Naive thymus-derived CD4-positive, alpha-beta T cell (primary cell): ENCODE measurements around the gene MRM3. TPM values are rescaled to one million over a fixed set of nuclear protein-coding genes. Genes with fewer than 3 reads are reported as not detected.
"Not testable (repeated sequence)": the region's sequence is repeated elsewhere in the genome, so short reads cannot be mapped to it uniquely, and the experiment has no call there.

ENCODE experiments used
- ATAC-seq: fragments of 150-1000 bp; cut with Tn5 transposase; 2 replicates; pipeline ENCODE4 v1.10.0; 2021; ENCODE audit warnings: mild to moderate bottlenecking, moderate library complexity
- CTCF ChIA-PET: fragments of 350-600 bp; sonication (Branson Sonifier 250); formaldehyde crosslinking; loops from one replicate; lab custom pipeline; 2021; ENCODE audit warnings: antibody characterized with exemption; lab: Charles Lee
- POLR2A ChIA-PET: fragments of 350-600 bp; sonication (Branson Sonifier 250); formaldehyde crosslinking; loops from one replicate; lab custom pipeline; 2021; ENCODE audit warnings: antibody characterized with exemption, inconsistent platforms; lab: Charles Lee
- DNase-seq, 9 donors: peaks; one replicate each; pipeline versions ENCODE4 v3.0.0 to v3.0.0-alpha.2; 2020 to 2022; ENCODE audit warnings: mixed read lengths in 1 of 9
- H3K27ac ChIP-seq: one replicate; pipeline ENCODE4 v1.7.0; 2013; ENCODE audit warnings: mild to moderate bottlenecking, low read depth, low read length, moderate library complexity
- H3K27me3 ChIP-seq, 2 donors: one replicate each; pipeline ENCODE4 v1.7.0; 2013; ENCODE audit warnings: low read length in 2 of 2, mild to moderate bottlenecking in 2 of 2, moderate library complexity in 2 of 2; ENCODE audit not compliant: control insufficient read depth in 2 of 2, insufficient read depth in 2 of 2
- H3K36me3 ChIP-seq, 3 experiments: 1 replicate in 2 of 3; 2 replicates in 1 of 3; pipeline ENCODE4 v1.7.0; 2013; ENCODE audit warnings: low read length in 3 of 3, mild to moderate bottlenecking in 3 of 3, moderate library complexity in 1 of 3; ENCODE audit not compliant: insufficient read depth in 3 of 3, control insufficient read depth in 2 of 3
- H3K4me1 ChIP-seq, 2 donors: one replicate each; pipeline ENCODE4 v1.7.0; 2013; ENCODE audit warnings: low read length in 2 of 2, mild to moderate bottlenecking in 2 of 2, moderate library complexity in 1 of 2; ENCODE audit not compliant: control insufficient read depth in 2 of 2, insufficient read depth in 2 of 2
- H3K4me3 ChIP-seq: 2 replicates; pipeline ENCODE4 v1.7.0; 2013; ENCODE audit warnings: mild to moderate bottlenecking, low read length
- H3K9me3 ChIP-seq, 3 experiments: 1 replicate in 2 of 3; 2 replicates in 1 of 3; pipeline ENCODE4 v1.7.0; 2013; ENCODE audit warnings: low read length in 3 of 3; ENCODE audit not compliant: control insufficient read depth in 2 of 3
- H3K27ac Mint-ChIP-seq, 9 donors: one replicate each; pipeline ENCODE4 v1.8.0; 2020 to 2022; ENCODE audit warnings: mixed read lengths in 9 of 9, mild to moderate bottlenecking in 8 of 9, moderate library complexity in 5 of 9, inconsistent platforms in 2 of 9
- H3K27me3 Mint-ChIP-seq, 5 donors: one replicate each; pipeline ENCODE4 v1.8.0; 2021 to 2022; ENCODE audit warnings: mixed read lengths in 5 of 5, mild to moderate bottlenecking in 1 of 5
- H3K36me3 Mint-ChIP-seq, 5 donors: one replicate each; pipeline ENCODE4 v1.8.0; 2020 to 2022; ENCODE audit warnings: mixed read lengths in 5 of 5, mild to moderate bottlenecking in 3 of 5, inconsistent platforms in 1 of 5
- H3K4me1 Mint-ChIP-seq, 7 donors: one replicate each; pipeline ENCODE4 v1.8.0; 2020 to 2022; ENCODE audit warnings: mixed read lengths in 7 of 7, mild to moderate bottlenecking in 3 of 7, inconsistent platforms in 1 of 7
- H3K4me3 Mint-ChIP-seq, 10 donors: one replicate each; pipeline ENCODE4 v1.8.0; 2020 to 2022; ENCODE audit warnings: mild to moderate bottlenecking in 10 of 10, mixed read lengths in 10 of 10, moderate library complexity in 6 of 10, inconsistent platforms in 2 of 10
- H3K9me3 Mint-ChIP-seq, 11 donors: one replicate each; pipeline ENCODE4 v1.8.0; 2020 to 2022; ENCODE audit warnings: mixed read lengths in 11 of 11, mild to moderate bottlenecking in 4 of 11, inconsistent platforms in 1 of 11, moderate library complexity in 1 of 11
- intact Hi-C, 2 donors: fragments of 100-400 bp; cut with micrococcal nuclease; formaldehyde crosslinking; loops; one replicate each; pipeline ENCODE4 v1.15.1; 2023
- polyA plus RNA-seq, 2 donors: library from polyadenylated mRNA; unstranded; fragments of 300-500 nt; fragmentation: Illumina TruSeq; gene quantifications; one replicate each; pipeline ENCODE4 v1.2.3, GENCODE V29; 2021
- total RNA-seq, 6 experiments: library from RNA in 5 of 6; stranded (reverse) in 5 of 6; gene quantifications; 1 replicate in 5 of 6; 2 replicates in 1 of 6; pipeline ENCODE4 v1.2.3 and lab custom pipeline; 2021 to 2026

The MRM3 gene
- total and polyA plus RNA-seq, 7 experiments from 2014 or later: 19.3 to 47.1 (median 25.9) TPM

- Mint-ChIP-seq H3K36me3 (no peaks in the 10 kb centered on the region), H3K27ac (no peak overlapping the region), H3K27me3 (peaks cover 0 to 7% (median 0%) of the 10 kb centered on the region in 5 donors), H3K9me3 (peaks cover 0 to 7% (median 0%) of the 10 kb centered on the region in 11 donors), H3K4me3 (no peak overlapping the region), H3K4me1 (no peaks in the 10 kb centered on the region)
- H3K27ac ChIP-seq: no peak overlapping the region
- POLR2A ChIA-PET: no interaction called here
- CTCF ChIA-PET: no interaction called here
- intact Hi-C loops: no loop called here
- no peaks in the 10 kb centered on the region for H3K27me3 ChIP-seq
- no peak for DNase-seq
- H3K4me3 ChIP-seq: no peak overlapping the region
- no peaks in the 10 kb centered on the region for H3K36me3 ChIP-seq
- no peaks in the 10 kb centered on the region for H3K4me1 ChIP-seq
- H3K9me3 ChIP-seq: no peaks in the 10 kb centered on the region
- ATAC-seq: no peak
Observed at GRCh38 chr17:834136-834535, 52.0 kb downstream of the MRM3 start.

- Mint-ChIP-seq H3K27me3 (peaks cover 0 to 4% (median 0%) of the 10 kb centered on the region in 5 donors), H3K4me1 (no peaks in the 10 kb centered on the region), H3K36me3 (no peaks in the 10 kb centered on the region), H3K9me3 (peaks cover 0 to 4% (median 0%) of the 10 kb centered on the region in 11 donors), H3K27ac (peak overlapping the region in 1 of 9 donors; percentile 25), H3K4me3 (no peak overlapping the region)
- H3K27me3 ChIP-seq: no peaks in the 10 kb centered on the region
- ATAC-seq (no peak), DNase-seq (no peak)
- H3K4me1 ChIP-seq: no peaks in the 10 kb centered on the region
- CTCF ChIA-PET: no interaction called here
- intact Hi-C loops: no loop called here
- H3K27ac ChIP-seq: no peak overlapping the region
- H3K4me3 ChIP-seq: no peak overlapping the region
- POLR2A ChIA-PET: no interaction called here
- no peaks in the 10 kb centered on the region for H3K9me3 ChIP-seq
- H3K36me3 ChIP-seq: no peaks in the 10 kb centered on the region
Observed at GRCh38 chr17:835263-835662, 53.1 kb downstream of the MRM3 start.

GRCh38 chr17:835721-836120, 53.6 kb downstream of the MRM3 start:
- H3K27ac Mint-ChIP-seq, CTCF ChIA-PET, ATAC-seq, intact Hi-C loops, H3K36me3 Mint-ChIP-seq, POLR2A ChIA-PET, H3K9me3 Mint-ChIP-seq, H3K4me1 ChIP-seq, H3K4me1 Mint-ChIP-seq, H3K27me3 ChIP-seq, H3K36me3 ChIP-seq, DNase-seq, H3K4me3 ChIP-seq, H3K9me3 ChIP-seq, H3K27ac ChIP-seq, H3K27me3 Mint-ChIP-seq, H3K4me3 Mint-ChIP-seq: not testable (repeated sequence)

- H3K4me1 ChIP-seq: no peaks in the 10 kb centered on the region
- intact Hi-C loops: no loop called here
- H3K36me3 ChIP-seq: no peaks in the 10 kb centered on the region
- Mint-ChIP-seq H3K9me3 (peaks cover 0 to 3% (median 0%) of the 10 kb centered on the region in 11 donors), H3K36me3 (no peaks in the 10 kb centered on the region), H3K4me1 (no peaks in the 10 kb centered on the region), H3K27me3 (peaks cover 0 to 3% (median 0%) of the 10 kb centered on the region in 5 donors), H3K27ac (no peak overlapping the region), H3K4me3 (no peak overlapping the region)
- no peak for ATAC-seq
- POLR2A ChIA-PET: no interaction called here
- DNase-seq: no peak
- CTCF ChIA-PET: no interaction called here
- no peak overlapping the region for H3K27ac ChIP-seq
- no peaks in the 10 kb centered on the region for H3K27me3 ChIP-seq
- H3K4me3 ChIP-seq: no peak overlapping the region
- H3K9me3 ChIP-seq: no peaks in the 10 kb centered on the region
Observed at GRCh38 chr17:836151-836550, 54.0 kb downstream of the MRM3 start.

GRCh38 chr17:838486-838885, 56.3 kb downstream of the MRM3 start:
- ATAC-seq (no peak), DNase-seq (no peak)
- ChIA-PET CTCF (no interaction called here), POLR2A (no interaction called here)
- H3K36me3 Mint-ChIP-seq: no peaks in the 10 kb centered on the region
- H3K9me3 Mint-ChIP-seq: no peaks in the 10 kb centered on the region
- peaks cover 0 to 16% (median 7%) of the 10 kb centered on the region in 5 donors for H3K27me3 Mint-ChIP-seq
- no peak overlapping the region for H3K27ac Mint-ChIP-seq
- H3K27ac ChIP-seq: no peak overlapping the region
- no peaks in the 10 kb centered on the region for H3K27me3 ChIP-seq
- no peaks in the 10 kb centered on the region for H3K36me3 ChIP-seq
- no peaks in the 10 kb centered on the region for H3K4me1 ChIP-seq
- intact Hi-C loops: no loop called here
- H3K4me1 Mint-ChIP-seq: no peaks in the 10 kb centered on the region
- H3K4me3 Mint-ChIP-seq: no peak overlapping the region
- H3K9me3 ChIP-seq: no peaks in the 10 kb centered on the region
- no peak overlapping the region for H3K4me3 ChIP-seq

- Mint-ChIP-seq H3K27me3 (peaks cover 9 to 43% (median 22%) of the 10 kb centered on the region in 5 donors), H3K36me3 (no peaks in the 10 kb centered on the region), H3K27ac (no peak overlapping the region), H3K9me3 (peaks cover 0 to 1% (median 0%) of the 10 kb centered on the region in 11 donors), H3K4me1 (peaks cover 0 to 1% (median 0%) of the 10 kb centered on the region in 7 donors), H3K4me3 (no peak overlapping the region)
- no peak overlapping the region for H3K27ac ChIP-seq
- intact Hi-C loops: no loop called here
- no peaks in the 10 kb centered on the region for H3K4me1 ChIP-seq
- H3K9me3 ChIP-seq: no peaks in the 10 kb centered on the region
- ChIA-PET CTCF (no interaction called here), POLR2A (no interaction called here)
- ATAC-seq: no peak
- H3K4me3 ChIP-seq: no peak overlapping the region
- H3K36me3 ChIP-seq: no peaks in the 10 kb centered on the region
- no peaks in the 10 kb centered on the region for H3K27me3 ChIP-seq
- DNase-seq: no peak
Observed at GRCh38 chr17:841313-841712, 59.2 kb downstream of the MRM3 start.
